ENCODE measurements around the gene MRTFB. TPM values are rescaled to one million over a fixed set of nuclear protein-coding genes. Genes with fewer than 3 reads are reported as not detected.
"Not testable (repeated sequence)": the region's sequence is repeated elsewhere in the genome, so short reads cannot be mapped to it uniquely, and the experiment has no call there.

Gene MRTFB
- total and polyA plus RNA-seq, 5 experiments from 2014 or later = 2.5 to 23.3 (median 6.4) TPM

- ATAC-seq (no peak), DNase-seq (no peak)
- Mint-ChIP-seq H3K9me3 (peaks cover 0 to 24% (median 10%) of the 10 kb centered on the region in 9 donors), H3K4me1 (peaks cover 0 to 7% (median 3%) of the 10 kb centered on the region in 4 donors), H3K4me3 (no peak overlapping the region), H3K36me3 (peaks cover 20 to 33% (median 22%) of the 10 kb centered on the region in 3 donors), H3K27me3 (no peaks in the 10 kb centered on the region), H3K27ac (no peak overlapping the region)
- POLR2A ChIA-PET = no interaction called here
These were observed 101.2 kb downstream of the MRTFB start for GRCh38 chr16:14172200-14172809.

- H3K9me3 Mint-ChIP-seq = peaks cover 0 to 24% (median 10%) of the 10 kb centered on the region in 9 donors
These were observed 104.0 kb downstream of the MRTFB start for GRCh38 chr16:14175086-14175485.

GRCh38 chr16:14177704-14178103 lies 106.6 kb downstream of the MRTFB start:
- Mint-ChIP-seq H3K9me3 (peaks cover 0 to 14% (median 5%) of the 10 kb centered on the region in 9 donors), H3K27me3 (no peaks in the 10 kb centered on the region), H3K4me1 (no peaks in the 10 kb centered on the region), H3K4me3 (no peak overlapping the region), H3K36me3 (peaks cover 5 to 20% (median 10%) of the 10 kb centered on the region in 3 donors), H3K27ac (peak overlapping the region in 1 of 10 donors; percentile 2)
- ATAC-seq = no peak
- POLR2A ChIA-PET = no interaction called here
- DNase-seq = no peak

More at GRCh38 chr16:14175086-14175485, 104.0 kb downstream of the MRTFB start:
- Mint-ChIP-seq H3K27ac (no peak overlapping the region), H3K36me3 (peaks cover 20 to 33% (median 22%) of the 10 kb centered on the region in 3 donors), H3K4me3 (no peak overlapping the region), H3K4me1 (no peaks in the 10 kb centered on the region), H3K27me3 (no peaks in the 10 kb centered on the region)
- DNase-seq = no peak
- POLR2A ChIA-PET = no interaction called here
- no peak for ATAC-seq

- Mint-ChIP-seq H3K27me3 (no peaks in the 10 kb centered on the region), H3K36me3 (peaks cover 0 to 9% (median 5%) of the 10 kb centered on the region in 3 donors), H3K27ac (no peak overlapping the region), H3K9me3 (peaks cover 0 to 2% (median 0%) of the 10 kb centered on the region in 9 donors), H3K4me1 (no peaks in the 10 kb centered on the region), H3K4me3 (no peak overlapping the region)
- ATAC-seq = no peak
- DNase-seq = no peak
- POLR2A ChIA-PET = no interaction called here
These were observed 108.0 kb downstream of the MRTFB start for GRCh38 chr16:14179116-14179515.

GRCh38 chr16:14180481-14180944 lies 109.4 kb downstream of the MRTFB start:
- POLR2A ChIA-PET = no interaction called here
- no peak overlapping the region for H3K27ac Mint-ChIP-seq
- no peak overlapping the region for H3K4me3 Mint-ChIP-seq
- H3K27me3 Mint-ChIP-seq = no peaks in the 10 kb centered on the region
- H3K36me3 Mint-ChIP-seq = peaks cover 0 to 5% (median 2%) of the 10 kb centered on the region in 3 donors
- DNase-seq (no peak), ATAC-seq (no peak)
- H3K4me1 Mint-ChIP-seq = peaks cover 0 to 10% (median under 1%) of the 10 kb centered on the region in 4 donors
- H3K9me3 Mint-ChIP-seq = no peaks in the 10 kb centered on the region

- DNase-seq (no peak), ATAC-seq (no peak)
- Mint-ChIP-seq H3K4me3 (no peak overlapping the region), H3K27me3 (no peaks in the 10 kb centered on the region), H3K27ac (no peak overlapping the region), H3K36me3 (peaks cover 0 to 5% (median 2%) of the 10 kb centered on the region in 3 donors), H3K4me1 (peaks cover 6 to 18% (median 8%) of the 10 kb centered on the region in 4 donors), H3K9me3 (no peaks in the 10 kb centered on the region)
- POLR2A ChIA-PET = no interaction called here
These were observed 110.4 kb downstream of the MRTFB start for GRCh38 chr16:14181371-14182050.

GRCh38 chr16:14182999-14183398 lies 111.9 kb downstream of the MRTFB start:
- no peak overlapping the region for H3K4me3 Mint-ChIP-seq
- POLR2A ChIA-PET = no interaction called here

GRCh38 chr16:14183962-14184361 lies 112.8 kb downstream of the MRTFB start:
- POLR2A ChIA-PET, H3K27ac Mint-ChIP-seq, H3K4me3 Mint-ChIP-seq, ATAC-seq, H3K9me3 Mint-ChIP-seq, DNase-seq, H3K36me3 Mint-ChIP-seq, H3K27me3 Mint-ChIP-seq: not testable (repeated sequence)
- H3K4me1 Mint-ChIP-seq = peaks cover 7 to 22% (median 12%) of the 10 kb centered on the region in 4 donors

More at GRCh38 chr16:14182999-14183398, 111.9 kb downstream of the MRTFB start:
- H3K36me3 Mint-ChIP-seq = no peaks in the 10 kb centered on the region
- DNase-seq (no peak), ATAC-seq (no peak)
- no peaks in the 10 kb centered on the region for H3K27me3 Mint-ChIP-seq
- no peaks in the 10 kb centered on the region for H3K9me3 Mint-ChIP-seq
- H3K4me1 Mint-ChIP-seq = peaks cover 7 to 22% (median 12%) of the 10 kb centered on the region in 4 donors
- no peak overlapping the region for H3K27ac Mint-ChIP-seq

- peak in 2 of 10 donors; percentile 22 to 39 for DNase-seq
- Mint-ChIP-seq H3K27me3 (no peaks in the 10 kb centered on the region), H3K4me1 (peaks cover 8 to 34% (median 23%) of the 10 kb centered on the region in 4 donors), H3K36me3 (no peaks in the 10 kb centered on the region), H3K4me3 (peak overlapping the region in 3 of 10 donors; percentile 16 to 62 (median 28)), H3K27ac (peak overlapping the region; percentile 8 to 56 (median 20)), H3K9me3 (no peaks in the 10 kb centered on the region)
- peak; percentile 33 to 35 for ATAC-seq
- POLR2A ChIA-PET = no interaction called here
These were observed 115.1 kb downstream of the MRTFB start for GRCh38 chr16:14186007-14186794.

- ATAC-seq = no peak
- no peaks in the 10 kb centered on the region for H3K27me3 Mint-ChIP-seq
- H3K36me3 Mint-ChIP-seq = no peaks in the 10 kb centered on the region
- no peaks in the 10 kb centered on the region for H3K9me3 Mint-ChIP-seq
- DNase-seq = no peak
- POLR2A ChIA-PET = no interaction called here
- peaks cover 8 to 34% (median 23%) of the 10 kb centered on the region in 4 donors for H3K4me1 Mint-ChIP-seq
- H3K27ac Mint-ChIP-seq = peak overlapping the region in 5 of 10 donors; percentile 17 to 54 (median 36)
- H3K4me3 Mint-ChIP-seq = no peak overlapping the region
These were observed 115.7 kb downstream of the MRTFB start for GRCh38 chr16:14186795-14187221.

GRCh38 chr16:14187517-14188338 lies 116.6 kb downstream of the MRTFB start:
- Mint-ChIP-seq H3K4me1 (peaks cover 8 to 36% (median 26%) of the 10 kb centered on the region in 4 donors), H3K9me3 (no peaks in the 10 kb centered on the region), H3K36me3 (no peaks in the 10 kb centered on the region), H3K27ac (peak overlapping the region in 1 of 10 donors; percentile 29), H3K4me3 (no peak overlapping the region), H3K27me3 (no peaks in the 10 kb centered on the region)
- no peak for ATAC-seq
- POLR2A ChIA-PET = no interaction called here
- no peak for DNase-seq

- Mint-ChIP-seq H3K9me3 (no peaks in the 10 kb centered on the region), H3K4me1 (peaks cover 12 to 55% (median 46%) of the 10 kb centered on the region in 4 donors), H3K4me3 (peak overlapping the region; percentile 63 to 90 (median 75)), H3K27ac (peak overlapping the region; percentile 83 to 96 (median 92)), H3K36me3 (peaks cover 0 to under 1% (median 0%) of the 10 kb centered on the region in 3 donors), H3K27me3 (no peaks in the 10 kb centered on the region)
- POLR2A ChIA-PET = no interaction called here
- peak in 6 of 10 donors; percentile 4 to 37 (median 8) for DNase-seq
- peak; percentile 73 to 82 for ATAC-seq
These were observed 122.3 kb downstream of the MRTFB start for GRCh38 chr16:14193316-14193871.

Data from naive thymus-derived CD8-positive, alpha-beta T cell (primary cell).